ENCODE data around the gene SMARCB1. TPM values are rescaled to one million over a fixed set of nuclear protein-coding genes. Genes with fewer than 3 reads are reported as not detected.

Gene SMARCB1
- total and polyA plus RNA-seq, 4 donors = 39.2 to 69.6 (median 47.8) TPM

DNA sequence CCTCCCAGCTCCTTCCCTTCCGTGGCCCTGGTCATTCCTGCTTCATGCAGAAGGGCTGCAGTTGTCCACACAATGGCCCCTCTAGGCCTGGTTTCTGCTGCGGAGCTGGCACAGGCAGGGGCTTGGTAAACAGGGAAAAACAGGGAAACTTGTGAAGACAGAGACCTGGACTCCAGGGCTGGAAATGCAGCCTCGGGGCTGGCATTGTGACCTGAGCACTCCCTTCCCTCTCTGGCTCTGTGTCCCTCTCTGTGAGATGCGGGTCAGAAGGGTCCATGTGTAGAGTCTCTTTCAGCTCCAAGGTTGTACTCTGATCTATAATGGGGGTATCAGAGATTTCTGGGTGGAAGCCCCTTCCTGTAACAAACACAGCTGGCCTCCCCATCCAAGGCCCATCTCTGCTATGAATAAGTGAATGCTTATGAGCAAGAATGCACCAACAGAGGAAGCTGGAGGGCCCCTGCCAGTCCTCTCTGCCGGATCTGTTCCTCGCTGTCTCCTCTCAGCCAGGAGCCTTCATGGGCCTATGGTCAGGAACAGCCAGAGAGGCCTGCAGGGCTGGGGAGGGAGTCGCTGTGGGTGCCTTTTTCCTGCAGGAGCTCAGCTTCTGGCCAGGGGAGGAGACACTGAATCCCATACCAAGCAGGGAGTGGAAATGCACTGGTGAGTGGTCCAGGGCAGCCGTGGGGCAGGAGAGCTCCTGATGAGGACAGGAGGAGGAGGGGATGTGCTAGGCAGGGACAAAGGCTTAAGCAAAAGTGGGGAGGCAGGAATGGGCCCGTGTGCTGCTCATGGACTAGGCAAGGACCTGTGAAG is 58.7 kb downstream of the SMARCB1 start:
- H3K4me3 ChIP-seq = no peak overlapping the region
- H3K4me1 ChIP-seq (ENCODE audit: control insufficient read depth in 5 of 5, insufficient read depth in 5 of 5, low read length in 5 of 5) = peaks cover 6 to 25% (median 13%) of the 10 kb centered on the region in 5 donors
- no peak for TF ChIP-seq CTCF (IDR thresholded peaks at IDR 0.05; ENCODE audit: control extremely low read depth, extremely low read depth)
- H3K36me3 ChIP-seq (ENCODE audit: control insufficient read depth in 4 of 4, insufficient read depth in 4 of 4, low read length in 4 of 4) = no peaks in the 10 kb centered on the region
- H3K9ac ChIP-seq (ENCODE audit: insufficient read depth in 1 of 2, low read length in 2 of 2) = no peak overlapping the region
- H3K9me3 ChIP-seq (ENCODE audit: control insufficient read depth in 4 of 4, insufficient read depth in 3 of 4, low read length in 3 of 4) = no peaks in the 10 kb centered on the region
- no peak overlapping the region for H3K27ac ChIP-seq (ENCODE audit: low read depth in 1 of 2, low read length in 1 of 2)
- no peaks in the 10 kb centered on the region for H3K27me3 ChIP-seq (ENCODE audit: control insufficient read depth in 3 of 3, insufficient read depth in 3 of 3, low read length in 2 of 3)
- no peak for DNase-seq
- no peak for ATAC-seq (ENCODE audit: insufficient read depth, low FRiP score)
- 75 to 80% methylated on average over 9 of the region's 9 CpGs for WGBS, 2 donors

DNA sequence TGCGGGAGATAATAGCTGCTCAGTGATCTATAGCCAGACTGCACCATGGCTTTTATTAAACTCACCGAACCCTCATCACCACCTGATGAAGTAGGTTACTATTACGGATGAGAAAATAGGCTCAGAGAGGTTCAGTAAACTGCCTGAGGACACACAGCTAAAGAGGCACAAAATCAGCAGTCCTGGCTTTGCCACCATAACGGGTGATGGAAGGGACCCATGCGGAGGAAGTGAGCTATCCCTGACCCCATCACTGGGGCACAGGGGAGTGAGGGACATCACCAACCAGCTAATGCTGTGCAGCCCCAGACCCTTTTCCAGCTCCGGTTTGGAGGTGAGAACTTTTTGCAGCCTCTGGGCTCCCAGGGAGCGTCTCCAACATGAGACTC is 59.3 kb downstream of the SMARCB1 start:
- DNase-seq = no peak
- H3K9ac ChIP-seq (ENCODE audit: insufficient read depth in 1 of 2, low read length in 2 of 2) = no peak overlapping the region
- no peaks in the 10 kb centered on the region for H3K27me3 ChIP-seq (ENCODE audit: control insufficient read depth in 3 of 3, insufficient read depth in 3 of 3, low read length in 2 of 3)
- WGBS, 2 donors = 78 to 82% methylated on average over 7 of the region's 7 CpGs
- no peak overlapping the region for H3K4me3 ChIP-seq
- H3K4me1 ChIP-seq (ENCODE audit: control insufficient read depth in 5 of 5, insufficient read depth in 5 of 5, low read length in 5 of 5) = peaks cover 6 to 25% (median 13%) of the 10 kb centered on the region in 5 donors
- peak overlapping the region in 1 of 2 donors; percentile 25 for H3K27ac ChIP-seq (ENCODE audit: low read depth in 1 of 2, low read length in 1 of 2)
- H3K9me3 ChIP-seq (ENCODE audit: control insufficient read depth in 4 of 4, insufficient read depth in 3 of 4, low read length in 3 of 4) = no peaks in the 10 kb centered on the region
- no peak for TF ChIP-seq CTCF (IDR thresholded peaks at IDR 0.05; ENCODE audit: control extremely low read depth, extremely low read depth)
- ATAC-seq (ENCODE audit: insufficient read depth, low FRiP score) = no peak
- H3K36me3 ChIP-seq (ENCODE audit: control insufficient read depth in 4 of 4, insufficient read depth in 4 of 4, low read length in 4 of 4) = no peaks in the 10 kb centered on the region

DNA sequence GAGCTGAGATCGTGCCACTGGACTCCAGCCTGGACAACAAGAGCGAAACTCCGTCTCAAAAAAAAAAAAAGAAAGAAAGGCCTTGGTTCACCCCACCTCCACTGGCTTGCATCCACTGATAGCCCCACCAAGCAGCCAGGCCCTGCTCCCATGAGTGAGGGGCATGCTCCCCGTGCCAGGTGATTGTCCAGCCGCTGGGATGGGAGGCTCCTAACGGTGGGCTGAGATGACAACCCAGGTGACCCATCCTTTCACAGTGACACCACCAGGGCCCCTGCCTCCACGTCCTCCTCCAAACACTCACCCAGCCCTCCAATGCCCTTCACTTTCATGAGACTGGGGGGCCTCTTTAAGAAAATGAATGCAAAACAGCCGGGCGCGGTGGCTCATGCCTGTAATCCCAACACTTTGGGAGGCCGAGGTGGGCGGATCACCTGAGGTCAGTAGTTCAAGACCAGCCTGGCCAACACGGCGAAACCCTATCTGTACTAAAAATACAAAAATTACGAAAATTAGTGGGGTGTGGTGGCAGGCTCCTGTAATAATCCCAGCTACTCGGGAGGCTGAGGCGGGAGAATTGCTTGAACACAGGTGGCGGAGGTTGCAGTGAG is 60.6 kb downstream of the SMARCB1 start:
- no peak for TF ChIP-seq CTCF (IDR thresholded peaks at IDR 0.05; ENCODE audit: control extremely low read depth, extremely low read depth)
- Histone ChIP-seq H3K9ac (ENCODE audit: insufficient read depth in 1 of 2, low read length in 2 of 2) (no peak overlapping the region), H3K9me3 (ENCODE audit: control insufficient read depth in 4 of 4, insufficient read depth in 3 of 4, low read length in 3 of 4) (no peaks in the 10 kb centered on the region), H3K27ac (ENCODE audit: low read depth in 1 of 2, low read length in 1 of 2) (no peak overlapping the region), H3K36me3 (ENCODE audit: control insufficient read depth in 4 of 4, insufficient read depth in 4 of 4, low read length in 4 of 4) (no peaks in the 10 kb centered on the region), H3K4me1 (ENCODE audit: control insufficient read depth in 5 of 5, insufficient read depth in 5 of 5, low read length in 5 of 5) (peaks cover 6 to 17% (median 10%) of the 10 kb centered on the region in 5 donors), H3K27me3 (ENCODE audit: control insufficient read depth in 3 of 3, insufficient read depth in 3 of 3, low read length in 2 of 3) (no peaks in the 10 kb centered on the region), H3K4me3 (no peak overlapping the region)
- DNase-seq = no peak
- WGBS, 2 donors = 92 to 94% methylated on average over 18 of the region's 18 CpGs
- ATAC-seq (ENCODE audit: insufficient read depth, low FRiP score) = no peak

Data from lung (tissue), 12 donors.